Measurements from ENCODE around the gene MFF. TPM values are rescaled to one million over a fixed set of nuclear protein-coding genes. Genes with fewer than 3 reads are reported as not detected.

MFF gene
- total and polyA plus RNA-seq, 2 of the 8 experiments (the other 6 are each of a cell fraction or from before 2014, with no cell fraction given) = 36.2 to 86.8 TPM

GRCh38 chr2:227301523-227301922, 23.5 kb upstream of the MFF start (continued):
- TF ChIP-seq CHD7 (IDR thresholded peaks at IDR 0.05; ENCODE audit: insufficient replicate concordance, low read length) = no peak
- no peak for TF ChIP-seq EZH2 (IDR thresholded peaks at IDR 0.05; ENCODE audit: low read depth, low read length, severe bottlenecking)
- TF ChIP-seq MAX (IDR thresholded peaks at IDR 0.05) = no peak
- no peak for TF ChIP-seq SP2 (IDR thresholded peaks at IDR 0.05; ENCODE audit: low read length)
- TF ChIP-seq RBBP5 (IDR thresholded peaks at IDR 0.05; ENCODE audit: borderline replicate concordance, low read depth, low read length) = no peak

Measured in H1 (cell line).